Neutrophil (primary cell): Measurements from ENCODE around the gene GIGYF2.

ENCODE experiments used
- H3K27ac ChIP-seq: fragments of 200-600 bp; sonication (generic); 2 replicates; pipeline ENCODE4 v1.5.1; 2016; ENCODE audit warnings: mild to moderate bottlenecking, moderate library complexity
- H3K27me3 ChIP-seq: fragments of 200-600 bp; sonication (generic); 2 replicates; pipeline ENCODE4 v1.6.0; 2016; ENCODE audit warnings: mild to moderate bottlenecking
- H3K36me3 ChIP-seq: fragments of 200-600 bp; sonication (generic); 2 replicates; pipeline ENCODE4 v1.5.1; 2017
- H3K4me1 ChIP-seq, 2 experiments: fragments of 200-600 bp in 1 of 2; sonication (generic) in 1 of 2; 1 replicate in 1 of 2; 2 replicates in 1 of 2; pipeline versions ENCODE4 v1.5.1 to v1.6.1; 2013 to 2016; ENCODE audit warnings: low read depth in 1 of 2, low read length in 1 of 2, mild to moderate bottlenecking in 1 of 2, moderate library complexity in 1 of 2; ENCODE audit not compliant: control insufficient read depth in 1 of 2, insufficient read depth in 1 of 2
- H3K4me3 ChIP-seq, 2 experiments: fragments of 200-600 bp in 1 of 2; sonication (generic) in 1 of 2; 1 replicate in 1 of 2; 2 replicates in 1 of 2; pipeline ENCODE4 v1.5.1; 2013 to 2016; ENCODE audit warnings: low read depth in 1 of 2, low read length in 1 of 2, mild to moderate bottlenecking in 1 of 2, moderate library complexity in 1 of 2
- H3K9me3 ChIP-seq: fragments of 200-600 bp; sonication (generic); 2 replicates; pipeline ENCODE4 v1.5.1; 2016
- CTCF ChIP-seq: fragments of 200-600 bp; sonication (generic); IDR thresholded peaks from 2 replicates; pipeline ENCODE4 v1.5.1; 2016; ENCODE audit warnings: antibody characterized with exemption

GIGYF2 gene

DNA sequence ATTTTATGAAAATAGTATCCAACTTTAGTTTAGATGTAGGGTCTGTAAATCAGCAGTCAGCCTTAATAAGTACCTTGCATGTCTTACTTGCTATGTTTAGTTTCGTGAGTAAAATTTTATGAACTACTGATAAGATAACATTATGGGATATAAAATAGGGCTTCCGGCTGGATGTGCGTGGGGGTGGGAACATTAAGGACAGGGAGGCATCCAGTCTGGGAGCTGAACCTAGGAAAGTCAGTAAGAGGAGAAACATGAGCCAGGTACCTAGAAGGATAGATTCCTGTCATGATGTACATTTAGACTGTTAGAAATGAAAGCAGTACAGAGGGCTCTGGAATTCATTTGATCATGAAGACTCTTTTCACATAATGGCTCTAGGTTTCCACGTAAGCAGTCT is 92.0 kb downstream of the GIGYF2 start:
- Histone ChIP-seq H3K27me3 (no peaks in the 10 kb centered on the region), H3K4me3 (no peak overlapping the region), H3K27ac (no peak overlapping the region), H3K4me1 (no peaks in the 10 kb centered on the region), H3K9me3 (no peaks in the 10 kb centered on the region), H3K36me3 (peaks cover 67% of the 10 kb centered on the region)
- TF ChIP-seq CTCF = no peak

GRCh38 chr2:232791518-232791917 is 94.4 kb downstream of the GIGYF2 start:
- Histone ChIP-seq H3K4me3 (no peak overlapping the region), H3K9me3 (no peaks in the 10 kb centered on the region), H3K27me3 (no peaks in the 10 kb centered on the region), H3K27ac (no peak overlapping the region), H3K36me3 (peaks cover 84% of the 10 kb centered on the region), H3K4me1 (no peaks in the 10 kb centered on the region)
- no peak for TF ChIP-seq CTCF

GRCh38 chr2:232793271-232793670 is 96.1 kb downstream of the GIGYF2 start:
- H3K27ac ChIP-seq = no peak overlapping the region

DNA sequence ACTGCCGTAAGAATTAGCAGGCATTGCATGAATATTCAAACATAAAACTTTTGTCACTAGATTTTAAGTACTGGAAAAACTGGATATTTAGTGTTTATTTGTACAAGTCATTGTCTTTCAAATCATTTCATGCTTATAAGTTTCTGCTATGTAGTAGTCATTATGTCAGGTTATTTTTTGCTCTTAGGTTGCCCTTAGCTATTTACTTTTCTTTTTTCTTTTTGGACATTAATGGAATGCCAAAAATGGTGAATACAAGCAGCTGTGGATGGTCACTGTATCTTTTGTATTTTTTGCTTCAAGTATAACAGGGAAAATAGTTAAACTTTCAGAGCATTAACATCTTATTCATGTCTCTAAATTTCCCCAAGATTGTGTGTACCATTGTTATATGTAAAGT is 97.8 kb downstream of the GIGYF2 start:
- no peaks in the 10 kb centered on the region for H3K4me1 ChIP-seq
- no peaks in the 10 kb centered on the region for H3K27me3 ChIP-seq
- no peak for TF ChIP-seq CTCF
- no peak overlapping the region for H3K27ac ChIP-seq
- no peaks in the 10 kb centered on the region for H3K9me3 ChIP-seq
- H3K36me3 ChIP-seq = peaks cover 72% of the 10 kb centered on the region
- no peak overlapping the region for H3K4me3 ChIP-seq

More at GRCh38 chr2:232793271-232793670, 96.1 kb downstream of the GIGYF2 start:
- no peaks in the 10 kb centered on the region for H3K27me3 ChIP-seq
- peaks cover 81% of the 10 kb centered on the region for H3K36me3 ChIP-seq
- TF ChIP-seq CTCF = no peak
- H3K4me1 ChIP-seq = no peaks in the 10 kb centered on the region
- no peak overlapping the region for H3K4me3 ChIP-seq
- no peaks in the 10 kb centered on the region for H3K9me3 ChIP-seq

DNA sequence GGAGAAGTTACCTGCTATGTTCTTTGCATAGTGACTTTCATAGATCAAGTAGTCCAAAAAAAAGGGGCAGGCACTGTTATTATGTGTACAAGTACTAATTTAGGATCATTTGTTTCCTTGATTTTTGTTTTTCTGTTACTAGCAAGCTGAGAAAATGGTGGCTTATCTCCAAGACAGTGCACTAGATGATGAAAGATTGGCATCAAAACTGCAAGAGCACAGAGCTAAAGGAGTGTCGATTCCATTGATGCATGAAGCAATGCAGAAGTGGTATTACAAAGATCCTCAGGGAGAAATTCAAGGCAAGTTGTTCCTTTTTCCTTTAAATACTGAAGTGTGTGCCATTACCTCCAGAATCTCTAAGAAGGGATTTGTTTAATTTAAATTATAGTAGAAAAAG is 98.8 kb downstream of the GIGYF2 start:
- Histone ChIP-seq H3K9me3 (no peaks in the 10 kb centered on the region), H3K27me3 (no peaks in the 10 kb centered on the region), H3K36me3 (peaks cover 64% of the 10 kb centered on the region), H3K4me3 (no peak overlapping the region), H3K27ac (no peak overlapping the region), H3K4me1 (no peaks in the 10 kb centered on the region)
- no peak for TF ChIP-seq CTCF

DNA sequence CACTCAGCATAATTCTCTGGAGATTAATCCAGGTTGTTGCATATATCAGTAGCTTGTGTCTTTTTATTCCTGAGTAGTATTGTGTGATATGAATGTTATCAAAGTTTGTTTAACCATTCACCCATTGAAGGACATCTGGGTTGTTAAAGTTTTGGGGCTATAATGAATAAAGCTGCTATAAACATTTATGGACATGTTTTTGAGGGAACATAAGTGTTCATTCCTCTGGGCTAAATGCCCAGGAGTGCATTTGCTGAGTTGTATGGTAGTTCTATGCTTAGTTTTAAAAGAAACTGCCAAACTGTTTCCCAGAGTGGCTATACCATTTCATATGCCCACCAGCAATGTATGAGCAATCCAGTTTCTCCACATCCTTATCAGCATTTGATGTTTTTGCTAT is 101.1 kb downstream of the GIGYF2 start:
- TF ChIP-seq CTCF = no peak
- H3K4me3 ChIP-seq = no peak overlapping the region
- no peaks in the 10 kb centered on the region for H3K27me3 ChIP-seq
- no peaks in the 10 kb centered on the region for H3K9me3 ChIP-seq
- peaks cover 43% of the 10 kb centered on the region for H3K36me3 ChIP-seq
- no peaks in the 10 kb centered on the region for H3K4me1 ChIP-seq
- H3K27ac ChIP-seq = no peak overlapping the region
